Erythroblast (primary cell): ENCODE results near the gene SPANXB1.
"Not testable (repeated sequence)": the region's sequence is repeated elsewhere in the genome, so short reads cannot be mapped to it uniquely, and the experiment has no call there.

ENCODE experiments used
- DNase-seq, 2 experiments: peaks; one replicate each; lab custom pipeline; 2025; lab: John Stamatoyannopoulos, UW
- GATA1 ChIP-seq: IDR thresholded peaks from 2 replicates; pipeline ENCODE4 v1.6.1; 2011; ENCODE audit warnings: low read depth, mild to moderate bottlenecking, control low read depth, low read length, moderate library complexity
- POLR2A ChIP-seq: IDR thresholded peaks from 2 replicates; pipeline ENCODE4 v1.6.1; 2011; ENCODE audit warnings: mild to moderate bottlenecking, low read length

The SPANXB1 gene

DNA sequence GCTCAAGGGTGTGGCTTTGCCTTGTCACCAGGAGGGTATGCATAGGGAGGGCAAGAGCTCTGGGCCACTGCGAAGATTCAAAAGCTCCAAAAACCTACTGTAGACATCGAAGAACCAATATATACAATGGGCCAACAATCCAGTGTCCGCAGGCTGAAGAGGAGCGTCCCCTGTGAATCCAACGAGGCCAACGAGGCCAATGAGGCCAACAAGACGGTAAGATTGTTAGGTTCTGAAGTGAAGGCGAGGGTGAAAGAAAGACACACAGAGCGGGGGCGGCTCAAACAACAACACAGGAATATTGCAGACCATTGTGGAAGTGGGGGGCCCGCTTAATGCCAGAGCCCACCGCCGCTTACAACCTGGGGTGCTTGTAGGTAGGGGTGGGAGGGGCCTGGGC is at the start of gene SPANXB1:
Gene SPANXB1, plus strand, starts transcription at position 27 of the 400 bp plus-strand sequence. Its CDS starts 100 bp downstream, at position 127.
- not testable (repeated sequence) for DNase-seq

DNA sequence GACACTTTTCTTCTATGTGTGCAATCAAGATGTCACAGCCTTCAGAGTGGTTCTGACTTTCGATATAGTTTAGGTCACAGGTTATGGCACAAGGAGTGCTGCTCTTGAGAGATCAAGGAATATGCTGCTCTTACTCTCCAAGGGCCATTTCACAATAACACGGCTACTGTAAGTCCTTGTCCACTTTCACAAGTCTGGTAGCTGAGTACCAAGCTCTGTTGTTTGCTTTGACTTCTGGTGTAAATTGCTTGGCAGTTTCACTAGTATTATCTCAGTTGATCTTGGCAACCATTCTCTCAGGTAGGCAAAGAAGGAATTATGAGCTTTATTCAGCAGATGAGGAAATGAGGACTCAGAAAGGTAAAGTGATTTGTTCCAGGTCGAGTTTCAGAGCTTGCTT is 35.4 kb upstream of the SPANXB1 start:
- TF ChIP-seq POLR2A (no peak), GATA1 (no peak)
- no peak for DNase-seq

DNA sequence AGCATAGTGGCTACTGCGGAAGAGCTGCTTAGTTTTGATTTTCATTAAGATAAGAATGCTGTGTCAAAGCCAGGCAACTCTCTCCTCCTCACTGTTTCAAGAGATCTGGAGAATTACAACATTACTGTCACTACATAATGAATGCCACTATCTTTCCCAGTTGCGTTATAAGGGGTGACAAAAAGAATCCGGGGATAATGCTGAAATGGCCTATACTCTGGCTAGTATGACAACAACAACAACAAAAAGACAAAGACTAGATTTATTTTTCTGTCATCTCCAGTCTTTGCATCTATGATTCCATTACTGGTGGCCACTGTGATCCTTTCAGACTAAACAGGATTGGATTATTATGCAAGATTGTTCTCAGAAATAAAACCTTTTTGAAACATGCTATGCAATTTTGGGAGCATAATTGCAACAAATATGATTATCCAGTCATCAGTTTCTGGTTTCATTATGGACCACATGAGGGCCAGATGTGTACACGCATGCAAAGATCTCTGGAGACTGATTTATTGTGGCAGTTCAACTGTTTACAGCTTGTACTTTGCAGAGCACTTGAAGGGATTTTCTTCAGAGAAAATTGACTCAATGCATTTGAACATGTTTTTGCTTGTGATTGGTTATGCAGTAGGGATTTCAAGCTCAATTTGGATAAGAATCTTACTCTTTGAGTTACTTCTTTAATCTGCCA is 31.1 kb upstream of the SPANXB1 start:
- no peak for DNase-seq
- TF ChIP-seq GATA1 (no peak), POLR2A (no peak)

GRCh38 chrX:140975472-140975871 is 26.9 kb upstream of the SPANXB1 start:
- TF ChIP-seq POLR2A = no peak
- TF ChIP-seq GATA1 = no peak
- no peak for DNase-seq

GRCh38 chrX:140980271-140980670 is 22.1 kb upstream of the SPANXB1 start:
- no peak for DNase-seq
- TF ChIP-seq POLR2A = no peak
- TF ChIP-seq GATA1 = no peak

- TF ChIP-seq POLR2A = no peak
- DNase-seq = no peak
These were observed 18.7 kb upstream of the SPANXB1 start for GRCh38 chrX:140983730-140984129.

- not testable (repeated sequence) for DNase-seq
These were observed 2.8 kb downstream of the SPANXB1 start for GRCh38 chrX:141005243-141005642.

GRCh38 chrX:141044246-141044645 is 41.9 kb downstream of the SPANXB1 start:
- DNase-seq = not testable (repeated sequence)

DNA sequence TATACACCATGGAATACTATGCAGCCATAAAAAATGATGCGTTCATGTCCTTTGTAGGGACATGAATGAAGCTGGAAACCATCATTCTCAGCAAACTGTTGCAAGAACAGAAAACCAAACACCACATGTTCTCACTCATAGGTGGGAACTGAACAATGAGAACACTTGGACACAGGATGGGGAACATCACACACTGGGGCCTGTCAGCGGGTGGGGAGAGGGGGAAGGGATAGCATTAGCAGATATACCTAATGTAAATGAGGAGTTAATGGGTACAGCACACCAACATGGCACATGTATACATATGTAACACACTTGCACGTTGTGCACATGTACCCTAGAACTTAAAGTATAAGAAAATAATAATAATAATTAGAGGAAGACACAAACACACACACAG is 47.5 kb downstream of the SPANXB1 start:
- DNase-seq = not testable (repeated sequence)

- not testable (repeated sequence) for DNase-seq
These were observed 49.7 kb downstream of the SPANXB1 start for GRCh38 chrX:141052098-141052497.
